ENCODE data around the gene AK1. TPM values are rescaled to one million over a fixed set of nuclear protein-coding genes. Genes with fewer than 3 reads are reported as not detected.

Gene AK1
- total and polyA plus RNA-seq, 2 of the 13 experiments (the other 11 are each of a cell fraction or from before 2014, with no cell fraction given): 19.1 to 32.8 TPM

- TF ChIP-seq PHF20 (CRISPR knock-in tag; IDR thresholded peaks at IDR 0.05) (no peak), ZSCAN12 (CRISPR knock-in tag; IDR thresholded peaks at IDR 0.05) (no peak)
These were observed 19.8 kb upstream of the AK1 start (continued) for GRCh38 chr9:127897193-127897692.

- no peak for FAIRE-seq
- no peak for DNase-seq (ENCODE audit: low spot score)
- POLR2A ChIA-PET: interaction anchor here (0.7 to 3.8 kb wide), 24 partner anchors 10 to 788 kb away, joined by 3 to 55 read pairs (median 4); partner anchors contain the start of genes AK1, SLC2A8, ST6GALNAC4 and TOR2A
- TF ChIP-seq NR2F6 (IDR thresholded peaks at IDR 0.05) (no peak), NR2F6 (CRISPR knock-in tag; IDR thresholded peaks at IDR 0.05) (0 out of 2 replicates have a peak, but pooled peaks have one; percentile 2), ZHX1 (CRISPR knock-in tag; IDR thresholded peaks at IDR 0.05; ENCODE audit: low read depth) (0 out of 2 replicates have a peak, but pooled peaks have one; percentile 14), ZNF501 (CRISPR knock-in tag; IDR thresholded peaks at IDR 0.05) (0 out of 2 replicates have a peak, but pooled peaks have one; percentile 5), SRF (IDR thresholded peaks at IDR 0.05; ENCODE audit: low read depth, low read length) (no peak), IKZF1 (IDR thresholded peaks at IDR 0.05) (no peak), SP140L (CRISPR knock-in tag; IDR thresholded peaks at IDR 0.05; ENCODE audit: borderline replicate concordance) (no peak), ZNF354B (CRISPR knock-in tag; IDR thresholded peaks at IDR 0.05) (0 out of 2 replicates have a peak, but pooled peaks have one; percentile 45), ZBTB4 (CRISPR knock-in tag; IDR thresholded peaks at IDR 0.05; ENCODE audit: borderline replicate concordance) (0 out of 2 replicates have a peak, but pooled peaks have one; percentile 37), SIN3A (IDR thresholded peaks at IDR 0.05; ENCODE audit: borderline replicate concordance, low read depth, low read length) (no peak), THAP9 (CRISPR knock-in tag; IDR thresholded peaks at IDR 0.05; ENCODE audit: borderline replicate concordance) (0 out of 2 replicates have a peak, but pooled peaks have one; percentile 35)
These were observed 19.1 kb upstream of the AK1 start for GRCh38 chr9:127896395-127897192.

More at GRCh38 chr9:127896395-127897192, 19.1 kb upstream of the AK1 start:
- H3K4me2 ChIP-seq (ENCODE audit: low read depth, low read length): peak overlapping the region; percentile 86
- peaks cover 45% of the 10 kb centered on the region for H3K4me1 ChIP-seq (ENCODE audit: insufficient read depth, low read length)
- in situ Hi-C loops (cut with HindIII; ENCODE audit: extremely low pct_ligation_motif_present, low pct_unique_long_range_greater_than_20kb): no loop called here
- H3K4me3 ChIP-seq (replicated peaks in 1 of 3; ENCODE audit: insufficient read depth in 1 of 3, low read depth in 2 of 3, low read length in 3 of 3): peak overlapping the region; percentile 48 to 67 (median 56)
- H3K27me3 ChIP-seq (ENCODE audit: control insufficient read depth in 1 of 2, insufficient read depth in 2 of 2, low read length in 2 of 2): no peaks in the 10 kb centered on the region
- 64% methylated on average over 10 of the region's 16 CpGs for WGBS (ENCODE audit: low lambda C conversion rate)
- H3K36me3 ChIP-seq (replicated peaks in 1 of 2; ENCODE audit: control insufficient read depth in 1 of 2, insufficient read depth in 2 of 2, low read length in 2 of 2): peaks cover 26 to 44% of the 10 kb centered on the region in 2 experiments
- ATAC-seq: no peak
- CTCF ChIA-PET (ENCODE audit: low intra/inter-chr PET ratio, low total read pairs): no interaction called here
- H3K79me2 ChIP-seq (ENCODE audit: insufficient read depth, low read length): peaks cover 19% of the 10 kb centered on the region
- peaks cover 17% of the 10 kb centered on the region for H3K9me3 ChIP-seq (ENCODE audit: low read length)
- H3K9ac ChIP-seq (ENCODE audit: insufficient read depth, low read depth, low read length): peak overlapping the region; percentile 75
- H3K27ac ChIP-seq (ENCODE audit: extremely low read length, insufficient read depth, low read length): peak overlapping the region; percentile 92
- no peak overlapping the region for H2AFZ ChIP-seq (ENCODE audit: low read length)
- H4K20me1 ChIP-seq (ENCODE audit: insufficient read depth, low read length): no peaks in the 10 kb centered on the region
- intact Hi-C loops (cut with micrococcal nuclease; ENCODE audit: unreplicated experiment): no loop called here
- TSS peak; percentile 31 for BruUV-seq (replicated peaks)

Measured in HepG2 (cell line).